Right lobe of liver (tissue), 6 donors: ENCODE measurements around the gene EWSR1. TPM values are rescaled to one million over a fixed set of nuclear protein-coding genes. Genes with fewer than 3 reads are reported as not detected.

ENCODE experiments used
- ATAC-seq, 4 donors: fragments of 200-7000 bp; cut with Tn5 transposase; one replicate each; pipeline ENCODE4 v1.9.1; 2020; ENCODE audit warnings: mild to moderate bottlenecking in 4 of 4, moderate library complexity in 4 of 4
- DNase-seq, 3 donors: peaks; one replicate each; pipeline ENCODE4 v3.0.0-alpha.2; 2020
- H3K27ac ChIP-seq, 3 donors: fragments of 200-600 bp; one replicate each; pipeline ENCODE4 v1.8.0; 2022
- H3K27me3 ChIP-seq, 2 donors: fragments of 200-600 bp; one replicate each; pipeline ENCODE4 v1.8.0; 2022
- H3K36me3 ChIP-seq, 4 donors: fragments of 200-600 bp; sonication (generic) in 1 of 4; one replicate each; pipeline versions ENCODE4 v1.5.1 to v1.8.0; 2017 to 2022; ENCODE audit warnings: control low read depth in 1 of 4
- H3K4me1 ChIP-seq, 4 donors: fragments of 200-600 bp; sonication (generic) in 1 of 4; one replicate each; pipeline versions ENCODE4 v1.5.1 to v1.8.0; 2017 to 2022; ENCODE audit warnings: control low read depth in 1 of 4
- H3K4me3 ChIP-seq, 3 donors: fragments of 200-600 bp; one replicate each; pipeline ENCODE4 v1.8.0; 2022
- H3K9me3 ChIP-seq, 4 donors: fragments of 200-600 bp; sonication (generic) in 1 of 4; one replicate each; pipeline versions ENCODE4 v1.5.1 to v1.8.0; 2017 to 2022; ENCODE audit warnings: control low read depth in 1 of 4
- CTCF ChIP-seq, 4 donors: fragments of 200-600 bp in 3 of 4; fragments of 450-650 bp in 1 of 4; IDR thresholded peaks; one replicate each; pipeline versions ENCODE4 v1.5.1 to v1.8.0; 2016 to 2022; ENCODE audit warnings: antibody characterized with exemption in 4 of 4, mild to moderate bottlenecking in 2 of 4
- POLR2A ChIP-seq: fragments of 450-650 bp; IDR thresholded peaks from one replicate; pipeline ENCODE4 v1.6.1; 2017; ENCODE audit warnings: antibody characterized with exemption, mild to moderate bottlenecking
- WGBS: methylation state at CpG from one replicate; pipeline ENCODE4 v1.1.6; 2018; ENCODE audit warnings: low coverage, low lambda C conversion rate; ENCODE audit not compliant: insufficient coverage; ENCODE audit errors: missing lambda C conversion rate; 5-methylcytosine and 5-hydroxymethylcytosine counted together
- intact Hi-C, 2 donors: fragments of 100-400 bp; cut with DNase I; formaldehyde crosslinking; loops; one replicate each; pipeline versions ENCODE4 v1.11.2 to v1.14.1; 2022
- total RNA-seq, 6 experiments: library from RNA; depleted of rRNA in 2 of 6; stranded (reverse); fragments of >200 nt in 2 of 6; fragmentation: NEBNext Ultra II Directional in 3 of 6; extraction: Animal tissue kit (Norgen Biotek cat#: 25700) in 3 of 6; gene quantifications; one replicate each; pipeline versions ENCODE4 v1.1.0 to v1.2.4, GENCODE V29; 2016 to 2023
- donor health status: DM: no; HTN: yes; CAD: no.
- donor health status: DM: no; HTN: no; CAD: no.
- donor health status: DM: no; HTN: no; CAD: no.
- donor health status: DM: no; HTN: yes; CAD: no.
- donor health status: DM: no; HTN: yes; CAD: no.

EWSR1 gene
- total RNA-seq, 6 experiments from 2014 or later, result 75.0 to 112 (median 98.2) TPM

- peak within 1 kb of the TSS; percentile 87 to 94 (median 89) for H3K4me3 ChIP-seq
- ATAC-seq (peak; percentile 67 to 74 (median 69)), DNase-seq (peak; percentile 89)
- peaks cover 2 to 24% (median 10%) of the 10 kb centered on the region in 4 donors for H3K4me1 ChIP-seq
- H3K27me3 ChIP-seq, result no peaks in the 10 kb centered on the region
- WGBS, result 0% methylated on average over 6 of the region's 40 CpGs
- H3K9me3 ChIP-seq, result no peaks in the 10 kb centered on the region
- H3K27ac ChIP-seq, result peak within 1 kb of the TSS; percentile 50 to 81 (median 66)
- intact Hi-C loops, result loop anchor here in 1 of 2 donors (10.0 kb wide), 1 partner anchor 48 kb away; no protein-coding TSS in a partner anchor
- TF ChIP-seq POLR2A (no peak), CTCF (IDR thresholded peaks at IDR 0.05) (peak; percentile 73 to 79 (median 76))
- no peaks in the 10 kb centered on the region for H3K36me3 ChIP-seq
These were observed 38.2 kb downstream of the EWSR1 start, which contains the start of gene GAS2L1 for GRCh38 chr22:29306175-29306834. Gene GAS2L1 (plus strand): TSS chr22:29306650. CDS start chr22:29308106, 1,456 bp downstream.

GRCh38 chr22:29306835-29307595 lies 38.9 kb downstream of the EWSR1 start:
- H3K4me1 ChIP-seq, result peaks cover 2 to 19% (median 10%) of the 10 kb centered on the region in 4 donors
- ATAC-seq (peak; percentile 57 to 72 (median 66)), DNase-seq (peak; percentile 85 to 89 (median 87))
- H3K4me3 ChIP-seq, result peak overlapping the region; percentile 87 to 94 (median 89)
- TF ChIP-seq CTCF (IDR thresholded peaks at IDR 0.05) (peak in 1 of 4 donors; percentile 18), POLR2A (peak; percentile 36)
- 57% methylated on average over 5 of the region's 83 CpGs for WGBS
- H3K27me3 ChIP-seq, result no peaks in the 10 kb centered on the region
- peak overlapping the region; percentile 50 to 81 (median 66) for H3K27ac ChIP-seq
- no peaks in the 10 kb centered on the region for H3K9me3 ChIP-seq
- H3K36me3 ChIP-seq, result no peaks in the 10 kb centered on the region
- intact Hi-C loops, result loop anchor here in 1 of 2 donors (10.0 kb wide), 1 partner anchor 48 kb away; no protein-coding TSS in a partner anchor

GRCh38 chr22:29307596-29308147 lies 39.6 kb downstream of the EWSR1 start:
- Histone ChIP-seq H3K4me1 (peaks cover 2 to 13% (median 7%) of the 10 kb centered on the region in 4 donors), H3K36me3 (no peaks in the 10 kb centered on the region)
- no peak for ATAC-seq

GRCh38 chr22:29308148-29308790 lies 40.2 kb downstream of the EWSR1 start:
- Histone ChIP-seq H3K27ac (no peak overlapping the region), H3K36me3 (no peaks in the 10 kb centered on the region), H3K4me1 (peaks cover under 1 to 9% (median 5%) of the 10 kb centered on the region in 4 donors), H3K9me3 (no peaks in the 10 kb centered on the region), H3K27me3 (no peaks in the 10 kb centered on the region), H3K4me3 (no peak overlapping the region)
- DNase-seq (no peak), ATAC-seq (no peak)
- WGBS, result no CpG with 5 or more reads among the region's 50 CpGs
- TF ChIP-seq CTCF (IDR thresholded peaks at IDR 0.05), result no peak
- intact Hi-C loops, result loop anchor here in 1 of 2 donors (10.0 kb wide), 1 partner anchor 47 kb away; no protein-coding TSS in a partner anchor

More at GRCh38 chr22:29307596-29308147, 39.6 kb downstream of the EWSR1 start:
- DNase-seq, result no peak
- 18% methylated on average over 6 of the region's 20 CpGs for WGBS
- peak overlapping the region; percentile 87 to 94 (median 89) for H3K4me3 ChIP-seq
- intact Hi-C loops, result loop anchor here in 1 of 2 donors (10.0 kb wide), 1 partner anchor 47 kb away; no protein-coding TSS in a partner anchor
- H3K27ac ChIP-seq, result peak overlapping the region; percentile 50 to 81 (median 66)
- no peaks in the 10 kb centered on the region for H3K9me3 ChIP-seq
- no peaks in the 10 kb centered on the region for H3K27me3 ChIP-seq
- no peak for TF ChIP-seq POLR2A
